Rectal smooth muscle tissue (tissue), 1 donor: ENCODE measurements around the gene PITPNC1.
"Not testable (repeated sequence)": the region's sequence is repeated elsewhere in the genome, so short reads cannot be mapped to it uniquely, and the experiment has no call there.

Experiments used
- H3K27ac ChIP-seq: one replicate; pipeline ENCODE4 v1.7.0; 2013; ENCODE audit warnings: low read depth, low read length, inconsistent platforms
- H3K27me3 ChIP-seq: one replicate; pipeline ENCODE4 v1.7.0; 2013; ENCODE audit warnings: low read length; ENCODE audit not compliant: control insufficient read depth, insufficient read depth
- H3K36me3 ChIP-seq: one replicate; pipeline ENCODE4 v1.7.0; 2013; ENCODE audit warnings: low read length; ENCODE audit not compliant: control insufficient read depth, insufficient read depth
- H3K4me1 ChIP-seq: one replicate; pipeline ENCODE4 v1.7.0; 2013; ENCODE audit warnings: low read length; ENCODE audit not compliant: control insufficient read depth, insufficient read depth
- H3K4me3 ChIP-seq: one replicate; pipeline ENCODE4 v1.7.0; 2013; ENCODE audit warnings: low read length
- H3K9ac ChIP-seq: one replicate; pipeline ENCODE4 v1.7.0; 2013; ENCODE audit warnings: low read length

PITPNC1 gene

GRCh38 chr17:67412941-67413340 lies 35.9 kb downstream of the PITPNC1 start:
- Histone ChIP-seq H3K27me3 (no peaks in the 10 kb centered on the region), H3K27ac (no peak overlapping the region), H3K36me3 (no peaks in the 10 kb centered on the region), H3K4me1 (no peaks in the 10 kb centered on the region), H3K4me3 (no peak overlapping the region), H3K9ac (no peak overlapping the region)

- Histone ChIP-seq H3K9ac (no peak overlapping the region), H3K4me3 (no peak overlapping the region), H3K27me3 (no peaks in the 10 kb centered on the region), H3K4me1 (no peaks in the 10 kb centered on the region), H3K27ac (no peak overlapping the region), H3K36me3 (no peaks in the 10 kb centered on the region)
Measured at GRCh38 chr17:67413388-67413787, 36.3 kb downstream of the PITPNC1 start.

GRCh38 chr17:67414130-67414529 lies 37.0 kb downstream of the PITPNC1 start:
- Histone ChIP-seq H3K9ac (no peak overlapping the region), H3K27ac (no peak overlapping the region), H3K4me1 (no peaks in the 10 kb centered on the region), H3K36me3 (no peaks in the 10 kb centered on the region), H3K27me3 (no peaks in the 10 kb centered on the region), H3K4me3 (no peak overlapping the region)

- H3K4me3 ChIP-seq: no peak overlapping the region
- H3K27me3 ChIP-seq: no peaks in the 10 kb centered on the region
- H3K9ac ChIP-seq: no peak overlapping the region
- H3K36me3 ChIP-seq: no peaks in the 10 kb centered on the region
- no peaks in the 10 kb centered on the region for H3K4me1 ChIP-seq
- H3K27ac ChIP-seq: no peak overlapping the region
Measured at GRCh38 chr17:67414559-67414958, 37.5 kb downstream of the PITPNC1 start.

- H3K36me3 ChIP-seq: no peaks in the 10 kb centered on the region
- no peak overlapping the region for H3K27ac ChIP-seq
- H3K27me3 ChIP-seq: no peaks in the 10 kb centered on the region
- no peak overlapping the region for H3K9ac ChIP-seq
- no peak overlapping the region for H3K4me3 ChIP-seq
- H3K4me1 ChIP-seq: no peaks in the 10 kb centered on the region
Measured at GRCh38 chr17:67415291-67415690, 38.2 kb downstream of the PITPNC1 start.

GRCh38 chr17:67417507-67417906 lies 40.4 kb downstream of the PITPNC1 start:
- no peak overlapping the region for H3K4me3 ChIP-seq
- H3K27ac ChIP-seq: no peak overlapping the region
- no peaks in the 10 kb centered on the region for H3K4me1 ChIP-seq
- H3K9ac ChIP-seq: no peak overlapping the region
- no peaks in the 10 kb centered on the region for H3K27me3 ChIP-seq
- H3K36me3 ChIP-seq: no peaks in the 10 kb centered on the region

GRCh38 chr17:67420994-67421393 lies 43.9 kb downstream of the PITPNC1 start:
- Histone ChIP-seq H3K9ac (no peak overlapping the region), H3K4me1 (no peaks in the 10 kb centered on the region), H3K27ac (no peak overlapping the region), H3K36me3 (no peaks in the 10 kb centered on the region), H3K4me3 (no peak overlapping the region), H3K27me3 (no peaks in the 10 kb centered on the region)

GRCh38 chr17:67421869-67422273 lies 44.8 kb downstream of the PITPNC1 start:
- H3K9ac ChIP-seq: no peak overlapping the region
- H3K36me3 ChIP-seq: no peaks in the 10 kb centered on the region
- H3K27ac ChIP-seq: no peak overlapping the region
- no peaks in the 10 kb centered on the region for H3K27me3 ChIP-seq
- H3K4me3 ChIP-seq: peak overlapping the region; percentile 10
- H3K4me1 ChIP-seq: no peaks in the 10 kb centered on the region

GRCh38 chr17:67422296-67422695 lies 45.2 kb downstream of the PITPNC1 start:
- not testable (repeated sequence) for H3K36me3 ChIP-seq, H3K27me3 ChIP-seq, H3K9ac ChIP-seq, H3K27ac ChIP-seq, H3K4me1 ChIP-seq, H3K4me3 ChIP-seq

- Histone ChIP-seq H3K4me1 (no peaks in the 10 kb centered on the region), H3K27me3 (no peaks in the 10 kb centered on the region), H3K9ac (no peak overlapping the region), H3K27ac (no peak overlapping the region), H3K4me3 (no peak overlapping the region), H3K36me3 (no peaks in the 10 kb centered on the region)
Measured at GRCh38 chr17:67422897-67423296, 45.8 kb downstream of the PITPNC1 start.

- H3K27ac ChIP-seq: no peak overlapping the region
- no peak overlapping the region for H3K9ac ChIP-seq
- no peaks in the 10 kb centered on the region for H3K36me3 ChIP-seq
- no peak overlapping the region for H3K4me3 ChIP-seq
- H3K27me3 ChIP-seq: no peaks in the 10 kb centered on the region
- no peaks in the 10 kb centered on the region for H3K4me1 ChIP-seq
Measured at GRCh38 chr17:67425571-67426160, 48.6 kb downstream of the PITPNC1 start.

GRCh38 chr17:67427424-67427823 lies 50.3 kb downstream of the PITPNC1 start:
- H3K27me3 ChIP-seq: no peaks in the 10 kb centered on the region
- H3K9ac ChIP-seq: no peak overlapping the region
- H3K4me3 ChIP-seq: no peak overlapping the region
- H3K4me1 ChIP-seq: no peaks in the 10 kb centered on the region
- H3K36me3 ChIP-seq: no peaks in the 10 kb centered on the region
- no peak overlapping the region for H3K27ac ChIP-seq

GRCh38 chr17:67430515-67430914 lies 53.4 kb downstream of the PITPNC1 start:
- not testable (repeated sequence) for H3K4me3 ChIP-seq, H3K4me1 ChIP-seq, H3K36me3 ChIP-seq, H3K27ac ChIP-seq, H3K27me3 ChIP-seq, H3K9ac ChIP-seq
